ENCODE results near the gene ANKS1B.
"Not testable (repeated sequence)": the region's sequence is repeated elsewhere in the genome, so short reads cannot be mapped to it uniquely, and the experiment has no call there.

Gene ANKS1B

GRCh38 chr12:98769068-98769467 is 1215.7 kb downstream of the ANKS1B start:
- Histone ChIP-seq H3K4me1 (ENCODE audit: control insufficient read depth, insufficient read depth, low read length) (no peaks in the 10 kb centered on the region), H3K9ac (ENCODE audit: low read length) (no peak overlapping the region), H3K4me3 (ENCODE audit: low read depth, low read length) (no peak overlapping the region), H3K27ac (ENCODE audit: low read depth, low read length) (no peak overlapping the region), H3K9me3 (ENCODE audit: control insufficient read depth, insufficient read depth, low read depth, low read length) (peaks cover 14% of the 10 kb centered on the region), H3K27me3 (ENCODE audit: control insufficient read depth, insufficient read depth, low read length) (no peaks in the 10 kb centered on the region), H3K36me3 (ENCODE audit: control insufficient read depth, insufficient read depth, low read length) (no peaks in the 10 kb centered on the region)

GRCh38 chr12:98767248-98767647 is 1217.5 kb downstream of the ANKS1B start:
- Histone ChIP-seq H3K36me3 (ENCODE audit: control insufficient read depth, insufficient read depth, low read length) (no peaks in the 10 kb centered on the region), H3K9me3 (ENCODE audit: control insufficient read depth, insufficient read depth, low read depth, low read length) (peaks cover 6% of the 10 kb centered on the region; the same call in 1 of the 2 replicates), H3K9ac (ENCODE audit: low read length) (no peak overlapping the region), H3K27ac (ENCODE audit: low read depth, low read length) (no peak overlapping the region), H3K4me3 (ENCODE audit: low read depth, low read length) (no peak overlapping the region), H3K27me3 (ENCODE audit: control insufficient read depth, insufficient read depth, low read length) (no peaks in the 10 kb centered on the region), H3K4me1 (ENCODE audit: control insufficient read depth, insufficient read depth, low read length) (no peaks in the 10 kb centered on the region)

GRCh38 chr12:98763656-98764055 is 1221.1 kb downstream of the ANKS1B start:
- Histone ChIP-seq H3K27ac (ENCODE audit: low read depth, low read length) (no peak overlapping the region), H3K27me3 (ENCODE audit: control insufficient read depth, insufficient read depth, low read length) (no peaks in the 10 kb centered on the region), H3K9me3 (ENCODE audit: control insufficient read depth, insufficient read depth, low read depth, low read length) (no peaks in the 10 kb centered on the region), H3K4me1 (ENCODE audit: control insufficient read depth, insufficient read depth, low read length) (no peaks in the 10 kb centered on the region), H3K9ac (ENCODE audit: low read length) (no peak overlapping the region), H3K4me3 (ENCODE audit: low read depth, low read length) (no peak overlapping the region), H3K36me3 (ENCODE audit: control insufficient read depth, insufficient read depth, low read length) (no peaks in the 10 kb centered on the region)

- H3K4me3 ChIP-seq (ENCODE audit: low read depth, low read length) = no peak overlapping the region
- no peak overlapping the region for H3K27ac ChIP-seq (ENCODE audit: low read depth, low read length)
- no peaks in the 10 kb centered on the region for H3K36me3 ChIP-seq (ENCODE audit: control insufficient read depth, insufficient read depth, low read length)
- no peaks in the 10 kb centered on the region for H3K9me3 ChIP-seq (ENCODE audit: control insufficient read depth, insufficient read depth, low read depth, low read length)
- H3K4me1 ChIP-seq (ENCODE audit: control insufficient read depth, insufficient read depth, low read length) = no peaks in the 10 kb centered on the region
- no peaks in the 10 kb centered on the region for H3K27me3 ChIP-seq (ENCODE audit: control insufficient read depth, insufficient read depth, low read length)
- H3K9ac ChIP-seq (ENCODE audit: low read length) = no peak overlapping the region
These were observed 1226.4 kb downstream of the ANKS1B start for GRCh38 chr12:98758331-98758730.

- Histone ChIP-seq H3K36me3 (ENCODE audit: control insufficient read depth, insufficient read depth, low read length) (no peaks in the 10 kb centered on the region), H3K9me3 (ENCODE audit: control insufficient read depth, insufficient read depth, low read depth, low read length) (no peaks in the 10 kb centered on the region), H3K9ac (ENCODE audit: low read length) (no peak overlapping the region), H3K27me3 (ENCODE audit: control insufficient read depth, insufficient read depth, low read length) (no peaks in the 10 kb centered on the region), H3K27ac (ENCODE audit: low read depth, low read length) (no peak overlapping the region), H3K4me1 (ENCODE audit: control insufficient read depth, insufficient read depth, low read length) (no peaks in the 10 kb centered on the region), H3K4me3 (ENCODE audit: low read depth, low read length) (no peak overlapping the region)
These were observed 1227.3 kb downstream of the ANKS1B start for GRCh38 chr12:98757455-98757854.

GRCh38 chr12:98755855-98756254 is 1228.9 kb downstream of the ANKS1B start:
- H3K36me3 ChIP-seq (ENCODE audit: control insufficient read depth, insufficient read depth, low read length); H3K4me1 ChIP-seq (ENCODE audit: control insufficient read depth, insufficient read depth, low read length); H3K27me3 ChIP-seq (ENCODE audit: control insufficient read depth, insufficient read depth, low read length); H3K9ac ChIP-seq (ENCODE audit: low read length); H3K4me3 ChIP-seq (ENCODE audit: low read depth, low read length); H3K9me3 ChIP-seq (ENCODE audit: control insufficient read depth, insufficient read depth, low read depth, low read length); H3K27ac ChIP-seq (ENCODE audit: low read depth, low read length): not testable (repeated sequence)

- H3K9ac ChIP-seq (ENCODE audit: low read length) = no peak overlapping the region
- H3K36me3 ChIP-seq (ENCODE audit: control insufficient read depth, insufficient read depth, low read length) = no peaks in the 10 kb centered on the region
- H3K27me3 ChIP-seq (ENCODE audit: control insufficient read depth, insufficient read depth, low read length) = no peaks in the 10 kb centered on the region
- no peak overlapping the region for H3K4me3 ChIP-seq (ENCODE audit: low read depth, low read length)
- H3K4me1 ChIP-seq (ENCODE audit: control insufficient read depth, insufficient read depth, low read length) = peaks cover 8% of the 10 kb centered on the region; the same call in 1 of the 2 replicates
- no peak overlapping the region for H3K27ac ChIP-seq (ENCODE audit: low read depth, low read length)
- H3K9me3 ChIP-seq (ENCODE audit: control insufficient read depth, insufficient read depth, low read depth, low read length) = no peaks in the 10 kb centered on the region
These were observed 1230.6 kb downstream of the ANKS1B start for GRCh38 chr12:98754095-98754494.

GRCh38 chr12:98752726-98753125 is 1232.0 kb downstream of the ANKS1B start:
- Histone ChIP-seq H3K27ac (ENCODE audit: low read depth, low read length) (no peak overlapping the region), H3K4me1 (ENCODE audit: control insufficient read depth, insufficient read depth, low read length) (peaks cover 8% of the 10 kb centered on the region; the same call in 1 of the 2 replicates), H3K9me3 (ENCODE audit: control insufficient read depth, insufficient read depth, low read depth, low read length) (no peaks in the 10 kb centered on the region), H3K36me3 (ENCODE audit: control insufficient read depth, insufficient read depth, low read length) (no peaks in the 10 kb centered on the region), H3K27me3 (ENCODE audit: control insufficient read depth, insufficient read depth, low read length) (no peaks in the 10 kb centered on the region), H3K9ac (ENCODE audit: low read length) (no peak overlapping the region), H3K4me3 (ENCODE audit: low read depth, low read length) (no peak overlapping the region)

GRCh38 chr12:98751580-98752115 is 1233.1 kb downstream of the ANKS1B start:
- Histone ChIP-seq H3K27me3 (ENCODE audit: control insufficient read depth, insufficient read depth, low read length) (peaks cover 6% of the 10 kb centered on the region), H3K4me1 (ENCODE audit: control insufficient read depth, insufficient read depth, low read length) (peaks cover 8% of the 10 kb centered on the region; the same call in 1 of the 2 replicates), H3K4me3 (ENCODE audit: low read depth, low read length) (no peak overlapping the region), H3K36me3 (ENCODE audit: control insufficient read depth, insufficient read depth, low read length) (no peaks in the 10 kb centered on the region), H3K9ac (ENCODE audit: low read length) (no peak overlapping the region), H3K9me3 (ENCODE audit: control insufficient read depth, insufficient read depth, low read depth, low read length) (no peaks in the 10 kb centered on the region), H3K27ac (ENCODE audit: low read depth, low read length) (no peak overlapping the region)

GRCh38 chr12:98750511-98750910 is 1234.2 kb downstream of the ANKS1B start:
- peak overlapping the region; percentile 11 for H3K9ac ChIP-seq (ENCODE audit: low read length)
- no peak overlapping the region for H3K27ac ChIP-seq (ENCODE audit: low read depth, low read length)
- no peak overlapping the region for H3K4me3 ChIP-seq (ENCODE audit: low read depth, low read length)
- peaks cover 11% of the 10 kb centered on the region; the same call in 1 of the 2 replicates for H3K4me1 ChIP-seq (ENCODE audit: control insufficient read depth, insufficient read depth, low read length)
- no peaks in the 10 kb centered on the region for H3K9me3 ChIP-seq (ENCODE audit: control insufficient read depth, insufficient read depth, low read depth, low read length)
- no peaks in the 10 kb centered on the region for H3K36me3 ChIP-seq (ENCODE audit: control insufficient read depth, insufficient read depth, low read length)
- peaks cover 18% of the 10 kb centered on the region for H3K27me3 ChIP-seq (ENCODE audit: control insufficient read depth, insufficient read depth, low read length)

- Histone ChIP-seq H3K9ac (ENCODE audit: low read length) (no peak overlapping the region), H3K27ac (ENCODE audit: low read depth, low read length) (no peak overlapping the region), H3K4me1 (ENCODE audit: control insufficient read depth, insufficient read depth, low read length) (peaks cover 11% of the 10 kb centered on the region; the same call in 1 of the 2 replicates), H3K4me3 (ENCODE audit: low read depth, low read length) (no peak overlapping the region), H3K9me3 (ENCODE audit: control insufficient read depth, insufficient read depth, low read depth, low read length) (no peaks in the 10 kb centered on the region), H3K27me3 (ENCODE audit: control insufficient read depth, insufficient read depth, low read length) (peaks cover 24% of the 10 kb centered on the region), H3K36me3 (ENCODE audit: control insufficient read depth, insufficient read depth, low read length) (no peaks in the 10 kb centered on the region)
These were observed 1236.3 kb downstream of the ANKS1B start for GRCh38 chr12:98748463-98748862.
